BLaER1 (cell line): ENCODE measurements around the gene TSPAN18.

Experiments
- H3K27ac ChIP-seq: shearing (Covaris generic); formaldehyde crosslinking; 2 replicates; pipeline ENCODE4 v1.8.1; 2022
- H3K27me3 ChIP-seq: shearing (Covaris generic); formaldehyde crosslinking; 2 replicates; pipeline ENCODE4 v1.8.1; 2022
- H3K36me3 ChIP-seq: shearing (Covaris generic); formaldehyde crosslinking; 2 replicates; pipeline ENCODE4 v1.8.1; 2022
- H3K4me1 ChIP-seq: shearing (Covaris generic); formaldehyde crosslinking; 2 replicates; pipeline ENCODE4 v1.8.1; 2022
- H3K4me2 ChIP-seq: shearing (Covaris generic); formaldehyde crosslinking; 2 replicates; pipeline ENCODE4 v1.8.1; 2022
- H3K4me3 ChIP-seq: shearing (Covaris generic); formaldehyde crosslinking; 2 replicates; pipeline ENCODE4 v1.8.1; 2022
- H3K9ac ChIP-seq: shearing (Covaris generic); formaldehyde crosslinking; 2 replicates; pipeline ENCODE4 v1.8.1; 2022
- H3K9me3 ChIP-seq: shearing (Covaris generic); formaldehyde crosslinking; 2 replicates; pipeline ENCODE4 v1.8.1; 2022
- H4K20me1 ChIP-seq: shearing (Covaris generic); formaldehyde crosslinking; 2 replicates; pipeline ENCODE4 v1.8.1; 2022
- Cebpa-rat ChIP-seq: shearing (Covaris generic); IDR thresholded peaks from 2 replicates; pipeline ENCODE4 v1.8.1; 2022

The TSPAN18 gene

GRCh38 chr11:44758983-44759382 lies 32.2 kb downstream of the TSPAN18 start:
- H3K9me3 ChIP-seq = peaks cover 15% of the 10 kb centered on the region
- H3K27me3 ChIP-seq = no peaks in the 10 kb centered on the region
- no peaks in the 10 kb centered on the region for H3K4me1 ChIP-seq
- no peak overlapping the region for H3K4me2 ChIP-seq
- H3K9ac ChIP-seq = no peak overlapping the region
- no peak for TF ChIP-seq Cebpa-rat
- no peaks in the 10 kb centered on the region for H4K20me1 ChIP-seq
- H3K4me3 ChIP-seq = no peak overlapping the region
- no peak overlapping the region for H3K27ac ChIP-seq
- H3K36me3 ChIP-seq = no peaks in the 10 kb centered on the region

- no peaks in the 10 kb centered on the region for H3K4me1 ChIP-seq
- no peaks in the 10 kb centered on the region for H4K20me1 ChIP-seq
- H3K4me3 ChIP-seq = no peak overlapping the region
- no peak overlapping the region for H3K4me2 ChIP-seq
- no peaks in the 10 kb centered on the region for H3K27me3 ChIP-seq
- no peak overlapping the region for H3K9ac ChIP-seq
- peaks cover 15% of the 10 kb centered on the region for H3K9me3 ChIP-seq
- no peak overlapping the region for H3K27ac ChIP-seq
- TF ChIP-seq Cebpa-rat = no peak
- H3K36me3 ChIP-seq = no peaks in the 10 kb centered on the region
Observed at GRCh38 chr11:44759743-44760476, 33.1 kb downstream of the TSPAN18 start.

- Histone ChIP-seq H3K4me2 (no peak overlapping the region), H3K36me3 (no peaks in the 10 kb centered on the region), H3K9me3 (peaks cover 15% of the 10 kb centered on the region), H3K4me1 (no peaks in the 10 kb centered on the region), H3K27ac (no peak overlapping the region), H4K20me1 (no peaks in the 10 kb centered on the region), H3K27me3 (no peaks in the 10 kb centered on the region), H3K4me3 (no peak overlapping the region), H3K9ac (no peak overlapping the region)
- no peak for TF ChIP-seq Cebpa-rat
Observed at GRCh38 chr11:44760477-44760872, 33.7 kb downstream of the TSPAN18 start.

- Histone ChIP-seq H3K4me2 (no peak overlapping the region), H3K36me3 (no peaks in the 10 kb centered on the region), H3K4me3 (no peak overlapping the region), H4K20me1 (no peaks in the 10 kb centered on the region), H3K27me3 (no peaks in the 10 kb centered on the region), H3K4me1 (peaks cover 3% of the 10 kb centered on the region), H3K9me3 (peaks cover 15% of the 10 kb centered on the region), H3K9ac (no peak overlapping the region), H3K27ac (no peak overlapping the region)
- TF ChIP-seq Cebpa-rat = no peak
Observed at GRCh38 chr11:44760917-44761550, 34.3 kb downstream of the TSPAN18 start.

GRCh38 chr11:44761551-44761961 lies 34.8 kb downstream of the TSPAN18 start:
- no peak for TF ChIP-seq Cebpa-rat

GRCh38 chr11:44763121-44763820 lies 36.5 kb downstream of the TSPAN18 start:
- no peaks in the 10 kb centered on the region for H3K36me3 ChIP-seq
- no peak overlapping the region for H3K9ac ChIP-seq
- peaks cover 13% of the 10 kb centered on the region for H3K4me1 ChIP-seq
- H3K9me3 ChIP-seq = peaks cover 7% of the 10 kb centered on the region
- no peaks in the 10 kb centered on the region for H3K27me3 ChIP-seq
- H3K4me2 ChIP-seq = no peak overlapping the region
- TF ChIP-seq Cebpa-rat = no peak
- no peaks in the 10 kb centered on the region for H4K20me1 ChIP-seq
- H3K4me3 ChIP-seq = no peak overlapping the region
- no peak overlapping the region for H3K27ac ChIP-seq

More at GRCh38 chr11:44761551-44761961, 34.8 kb downstream of the TSPAN18 start:
- no peak overlapping the region for H3K4me3 ChIP-seq
- no peaks in the 10 kb centered on the region for H3K36me3 ChIP-seq
- no peaks in the 10 kb centered on the region for H4K20me1 ChIP-seq
- H3K9ac ChIP-seq = no peak overlapping the region
- no peak overlapping the region for H3K27ac ChIP-seq
- H3K27me3 ChIP-seq = no peaks in the 10 kb centered on the region
- peaks cover 15% of the 10 kb centered on the region for H3K9me3 ChIP-seq
- H3K4me2 ChIP-seq = no peak overlapping the region
- peaks cover 8% of the 10 kb centered on the region for H3K4me1 ChIP-seq

- H3K36me3 ChIP-seq = no peaks in the 10 kb centered on the region
- H3K9me3 ChIP-seq = no peaks in the 10 kb centered on the region
- TF ChIP-seq Cebpa-rat = no peak
- H3K4me1 ChIP-seq = peaks cover 13% of the 10 kb centered on the region
- H3K4me3 ChIP-seq = no peak overlapping the region
- no peaks in the 10 kb centered on the region for H4K20me1 ChIP-seq
- no peaks in the 10 kb centered on the region for H3K27me3 ChIP-seq
- H3K27ac ChIP-seq = no peak overlapping the region
- H3K9ac ChIP-seq = no peak overlapping the region
- no peak overlapping the region for H3K4me2 ChIP-seq
Observed at GRCh38 chr11:44764583-44764982, 37.8 kb downstream of the TSPAN18 start.

- Histone ChIP-seq H4K20me1 (no peaks in the 10 kb centered on the region), H3K9me3 (no peaks in the 10 kb centered on the region), H3K27ac (no peak overlapping the region), H3K27me3 (no peaks in the 10 kb centered on the region), H3K4me1 (peaks cover 13% of the 10 kb centered on the region), H3K9ac (no peak overlapping the region), H3K4me3 (no peak overlapping the region), H3K4me2 (no peak overlapping the region), H3K36me3 (no peaks in the 10 kb centered on the region)
- TF ChIP-seq Cebpa-rat = no peak
Observed at GRCh38 chr11:44765026-44765595, 38.3 kb downstream of the TSPAN18 start.

- H3K9me3 ChIP-seq = no peaks in the 10 kb centered on the region
- H3K9ac ChIP-seq = peak overlapping the region; percentile 12; the same call in 1 of the 2 replicates
- peaks cover 13% of the 10 kb centered on the region for H3K4me1 ChIP-seq
- H3K27me3 ChIP-seq = no peaks in the 10 kb centered on the region
- H3K4me3 ChIP-seq = no peak overlapping the region
- H3K4me2 ChIP-seq = 0 out of 2 replicates have a peak overlapping the region, but pooled peaks have one; percentile 23
- TF ChIP-seq Cebpa-rat = no peak
- H3K27ac ChIP-seq = peak overlapping the region; percentile 35; the same call in 1 of the 2 replicates
- no peaks in the 10 kb centered on the region for H3K36me3 ChIP-seq
- H4K20me1 ChIP-seq = no peaks in the 10 kb centered on the region
Observed at GRCh38 chr11:44765676-44766075, 38.9 kb downstream of the TSPAN18 start.
